Lower lobe of right lung (tissue), 2 donors: ENCODE results near the gene ANKFN1. TPM values are rescaled to one million over a fixed set of nuclear protein-coding genes. Genes with fewer than 3 reads are reported as not detected.

ENCODE experiments used
- ATAC-seq, 2 donors: fragments of 200-7000 bp; cut with Tn5 transposase; one replicate each; pipeline ENCODE4 v1.9.1; 2020 to 2022; ENCODE audit warnings: mild to moderate bottlenecking in 2 of 2, moderate library complexity in 2 of 2
- DNase-seq: peaks from one replicate; pipeline ENCODE4 v3.0.0-alpha.2; 2020
- H3K27ac ChIP-seq: fragments of 200-600 bp; one replicate; pipeline ENCODE4 v1.8.0; 2022
- H3K27me3 ChIP-seq: fragments of 200-600 bp; one replicate; pipeline ENCODE4 v1.8.0; 2022; ENCODE audit warnings: low read depth
- H3K36me3 ChIP-seq: fragments of 200-600 bp; one replicate; pipeline ENCODE4 v1.8.0; 2022; ENCODE audit warnings: mild to moderate bottlenecking
- H3K4me1 ChIP-seq: fragments of 200-600 bp; one replicate; pipeline ENCODE4 v1.8.0; 2022
- H3K4me3 ChIP-seq: fragments of 200-600 bp; one replicate; pipeline ENCODE4 v1.8.0; 2022; ENCODE audit warnings: mild to moderate bottlenecking
- H3K9me3 ChIP-seq: fragments of 200-600 bp; one replicate; pipeline ENCODE4 v1.8.0; 2022
- intact Hi-C: fragments of 100-400 bp; cut with DNase I; formaldehyde crosslinking; loops from one replicate; pipeline ENCODE4 v1.11.0; 2022
- total RNA-seq: library from RNA; stranded (reverse); fragmentation: NEBNext Ultra II Directional; extraction: Animal tissue kit (Norgen Biotek cat#: 25700); gene quantifications from one replicate; pipeline ENCODE4 v1.2.1, GENCODE V29; 2021
- TF ChIP-seq, protein P1 (sequence below): fragments of 200-600 bp; IDR thresholded peaks from one replicate; pipeline ENCODE4 v1.8.0; 2022; ENCODE audit warnings: antibody characterized with exemption, mild to moderate bottlenecking
- donor health status: DM: no; HTN: yes; CAD: no; lungs with severe emphysema.

Gene ANKFN1
- total RNA-seq, 1 donor from 2014 or later, result 4.3 TPM

DNA sequence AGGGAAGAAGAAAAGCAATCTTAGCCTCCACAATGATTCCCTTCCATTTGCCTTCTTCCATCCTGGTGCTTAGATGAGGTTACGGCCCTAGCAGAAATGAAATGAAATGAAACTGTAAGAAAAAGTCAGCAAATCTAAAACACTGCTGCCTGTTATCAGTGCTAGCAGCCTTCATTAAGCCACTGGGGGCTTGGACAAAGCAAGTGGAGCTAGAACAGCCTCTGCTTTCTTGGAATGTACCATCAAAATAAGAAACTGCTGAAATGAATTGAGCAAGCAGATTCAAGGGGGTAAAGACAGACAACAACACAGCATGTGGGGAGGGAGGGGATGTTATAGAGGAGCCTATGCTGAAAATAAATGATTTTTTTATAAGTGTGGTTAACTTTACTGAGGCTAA lies 5.1 kb downstream of the ANKFN1 start:
- ATAC-seq, result no peak
- intact Hi-C loops, result no loop called here
- TF ChIP-seq, protein P1, sequence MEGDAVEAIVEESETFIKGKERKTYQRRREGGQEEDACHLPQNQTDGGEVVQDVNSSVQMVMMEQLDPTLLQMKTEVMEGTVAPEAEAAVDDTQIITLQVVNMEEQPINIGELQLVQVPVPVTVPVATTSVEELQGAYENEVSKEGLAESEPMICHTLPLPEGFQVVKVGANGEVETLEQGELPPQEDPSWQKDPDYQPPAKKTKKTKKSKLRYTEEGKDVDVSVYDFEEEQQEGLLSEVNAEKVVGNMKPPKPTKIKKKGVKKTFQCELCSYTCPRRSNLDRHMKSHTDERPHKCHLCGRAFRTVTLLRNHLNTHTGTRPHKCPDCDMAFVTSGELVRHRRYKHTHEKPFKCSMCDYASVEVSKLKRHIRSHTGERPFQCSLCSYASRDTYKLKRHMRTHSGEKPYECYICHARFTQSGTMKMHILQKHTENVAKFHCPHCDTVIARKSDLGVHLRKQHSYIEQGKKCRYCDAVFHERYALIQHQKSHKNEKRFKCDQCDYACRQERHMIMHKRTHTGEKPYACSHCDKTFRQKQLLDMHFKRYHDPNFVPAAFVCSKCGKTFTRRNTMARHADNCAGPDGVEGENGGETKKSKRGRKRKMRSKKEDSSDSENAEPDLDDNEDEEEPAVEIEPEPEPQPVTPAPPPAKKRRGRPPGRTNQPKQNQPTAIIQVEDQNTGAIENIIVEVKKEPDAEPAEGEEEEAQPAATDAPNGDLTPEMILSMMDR, result no peak

DNA sequence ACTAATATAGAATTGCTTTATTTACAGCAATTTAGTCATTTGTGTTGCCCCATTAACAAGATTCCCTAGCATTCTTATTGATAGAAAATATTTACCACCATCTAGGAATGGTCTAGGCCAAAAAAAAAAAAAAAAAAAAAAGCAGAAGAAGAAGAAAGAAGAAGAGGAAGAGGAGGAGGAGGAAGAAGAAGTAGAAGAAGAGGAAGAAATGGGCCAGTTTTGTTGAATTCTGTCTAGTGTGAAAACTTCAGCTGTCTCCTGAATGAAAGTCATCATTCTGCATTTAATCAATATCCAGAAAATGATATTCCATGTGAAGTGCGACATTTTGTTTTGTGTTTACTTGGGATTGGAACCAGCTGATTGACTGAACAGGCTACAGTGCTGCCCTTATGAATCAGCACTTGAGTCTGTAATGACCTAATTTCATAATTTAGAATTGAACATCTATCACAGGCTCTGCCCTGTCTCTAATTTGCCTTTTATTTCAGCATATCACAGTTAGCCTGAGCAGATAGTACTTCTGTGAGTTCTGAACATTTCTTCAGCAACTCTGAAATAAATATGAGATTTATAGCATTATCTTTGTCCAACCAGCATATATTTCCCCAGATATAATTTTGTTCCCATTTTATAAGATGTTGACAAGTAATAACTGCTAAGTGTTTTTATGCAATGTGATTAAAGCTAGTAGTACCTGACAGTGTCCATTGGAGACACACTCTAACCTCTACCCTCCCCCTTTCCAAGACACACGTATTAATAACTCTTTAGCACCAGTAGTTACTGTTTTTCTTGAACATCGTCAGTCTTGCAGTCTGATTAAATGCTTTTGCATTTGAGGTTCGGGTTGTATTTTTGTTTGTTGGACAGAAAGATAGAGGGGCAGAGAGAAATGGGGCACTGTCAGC lies 5.9 kb downstream of the ANKFN1 start:
- intact Hi-C loops, result no loop called here
- Histone ChIP-seq H3K4me3 (no peak overlapping the region), H3K36me3 (no peaks in the 10 kb centered on the region), H3K27me3 (no peaks in the 10 kb centered on the region), H3K9me3 (no peaks in the 10 kb centered on the region), H3K4me1 (no peaks in the 10 kb centered on the region), H3K27ac (no peak overlapping the region)
- DNase-seq (no peak), ATAC-seq (no peak)
- TF ChIP-seq, protein P1, result no peak

More for the DNA sequence above, 5.1 kb downstream of the ANKFN1 start:
- no peaks in the 10 kb centered on the region for H3K36me3 ChIP-seq
- no peaks in the 10 kb centered on the region for H3K4me1 ChIP-seq
- H3K27me3 ChIP-seq, result no peaks in the 10 kb centered on the region
- H3K27ac ChIP-seq, result no peak overlapping the region
- H3K4me3 ChIP-seq, result no peak overlapping the region
- DNase-seq, result no peak
- no peaks in the 10 kb centered on the region for H3K9me3 ChIP-seq

DNA sequence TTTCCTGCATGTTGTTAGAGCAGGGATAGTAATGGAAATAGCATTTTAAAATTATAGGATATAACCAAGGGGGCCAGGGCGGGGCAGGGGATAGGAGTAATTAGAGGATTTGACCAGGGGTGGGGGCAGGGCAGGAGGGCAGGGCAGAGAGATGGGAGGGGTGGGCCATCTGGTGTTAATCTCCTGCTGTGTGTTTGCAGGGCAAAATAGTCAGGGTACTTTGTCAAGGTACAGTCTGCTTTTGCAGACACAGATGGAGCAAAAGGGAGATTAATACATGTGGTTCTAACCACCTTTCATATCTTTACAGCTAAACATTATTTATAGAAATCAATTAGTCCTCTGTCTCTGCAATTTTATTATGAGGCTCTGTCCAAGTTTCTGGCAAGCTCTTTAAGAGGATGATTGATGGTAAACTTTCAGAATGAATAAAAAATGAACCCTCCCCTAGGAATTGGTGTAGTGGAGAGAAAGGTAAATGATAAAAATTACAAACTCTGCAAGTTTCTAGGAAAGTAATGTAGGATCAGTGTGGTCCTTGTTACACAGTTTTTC lies 6.6 kb downstream of the ANKFN1 start:
- intact Hi-C loops, result no loop called here
- DNase-seq, result no peak
- no peaks in the 10 kb centered on the region for H3K9me3 ChIP-seq

DNA sequence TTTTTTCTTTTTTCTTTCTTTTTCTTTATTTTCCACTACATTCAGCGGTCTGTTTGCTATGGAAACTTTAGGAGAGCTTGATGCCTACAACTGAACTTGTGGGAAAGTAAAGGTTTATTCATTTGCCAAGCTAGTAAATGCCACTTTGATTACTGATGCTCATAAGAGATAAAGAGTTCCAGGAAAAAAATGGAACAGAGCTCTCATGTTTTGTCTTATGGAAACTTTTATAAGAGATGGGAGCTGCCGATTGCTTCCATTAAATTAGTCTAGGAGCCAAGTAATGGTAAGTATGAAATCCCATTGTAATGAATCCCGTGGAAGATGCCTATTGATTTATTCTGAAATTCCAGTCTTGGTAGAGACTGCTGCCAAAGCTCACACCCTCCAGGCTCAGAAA lies 7.1 kb downstream of the ANKFN1 start:
- no peak for DNase-seq
- H3K36me3 ChIP-seq, result no peaks in the 10 kb centered on the region

More for the DNA sequence above, 6.6 kb downstream of the ANKFN1 start:
- Histone ChIP-seq H3K4me1 (no peaks in the 10 kb centered on the region), H3K4me3 (no peak overlapping the region), H3K27ac (no peak overlapping the region), H3K36me3 (no peaks in the 10 kb centered on the region), H3K27me3 (no peaks in the 10 kb centered on the region)
- TF ChIP-seq, protein P1, result no peak
- ATAC-seq, result no peak

DNA sequence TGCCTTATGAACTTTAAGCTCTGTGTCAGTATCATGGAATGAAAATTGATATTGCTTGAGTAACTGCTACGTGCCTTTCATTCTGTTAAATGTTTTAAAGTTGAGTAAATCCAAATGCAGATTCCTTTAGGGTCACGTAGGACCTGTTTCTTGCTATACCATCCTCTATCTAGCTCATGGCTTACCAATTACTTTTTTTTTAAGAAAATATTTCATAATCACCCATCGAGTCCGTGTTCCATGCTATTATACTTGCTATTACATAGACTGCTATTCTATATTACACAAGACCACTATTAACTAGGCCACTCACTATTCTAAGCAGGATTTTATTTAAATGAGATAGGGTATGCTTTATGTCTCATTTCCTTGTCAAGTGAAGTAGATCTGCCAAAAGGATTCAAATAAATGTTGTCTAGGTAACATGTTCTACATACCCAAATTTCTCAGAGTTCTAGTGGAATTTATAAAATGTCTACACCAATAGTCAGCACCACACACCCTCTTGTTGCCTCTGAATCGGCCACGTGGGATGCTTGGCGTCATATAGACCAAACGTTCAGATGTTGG lies 11.9 kb downstream of the ANKFN1 start:
- Histone ChIP-seq H3K27me3 (no peaks in the 10 kb centered on the region), H3K27ac (no peak overlapping the region), H3K36me3 (no peaks in the 10 kb centered on the region), H3K9me3 (no peaks in the 10 kb centered on the region), H3K4me1 (no peaks in the 10 kb centered on the region), H3K4me3 (no peak overlapping the region)
- no peak for ATAC-seq
- no peak for DNase-seq
- intact Hi-C loops, result no loop called here
- TF ChIP-seq, protein P1, result no peak

More for the DNA sequence above, 7.1 kb downstream of the ANKFN1 start:
- intact Hi-C loops, result no loop called here
- H3K27ac ChIP-seq, result no peak overlapping the region
- H3K4me1 ChIP-seq, result no peaks in the 10 kb centered on the region
- no peak for ATAC-seq
- no peak overlapping the region for H3K4me3 ChIP-seq
- TF ChIP-seq, protein P1, result no peak
- no peaks in the 10 kb centered on the region for H3K9me3 ChIP-seq
- H3K27me3 ChIP-seq, result no peaks in the 10 kb centered on the region
